Measurements from ENCODE around the gene ECE2.
"Not testable (repeated sequence)": the region's sequence is repeated elsewhere in the genome, so short reads cannot be mapped to it uniquely, and the experiment has no call there.

The ECE2 gene

GRCh38 chr3:184338511-184338945, 62.7 kb downstream of the ECE2 start:
- DNase-seq (ENCODE audit: low read depth): peak; percentile 91
- H3K4me3 ChIP-seq (ENCODE audit: control insufficient read depth, low read depth, low read length): peak overlapping the region; percentile 50

GRCh38 chr3:184339001-184339400, 63.2 kb downstream of the ECE2 start:
- DNase-seq (ENCODE audit: low read depth): no peak
- H3K4me3 ChIP-seq (ENCODE audit: control insufficient read depth, low read depth, low read length): peak overlapping the region; percentile 50
- TF ChIP-seq CTCF (conservative IDR thresholded peaks at IDR 0.05; ENCODE audit: control insufficient read depth, insufficient read depth, low read depth, low read length): no peak

More at GRCh38 chr3:184338511-184338945, 62.7 kb downstream of the ECE2 start:
- no peak for TF ChIP-seq CTCF (conservative IDR thresholded peaks at IDR 0.05; ENCODE audit: control insufficient read depth, insufficient read depth, low read depth, low read length)

- not testable (repeated sequence) for DNase-seq (ENCODE audit: low read depth); H3K4me3 ChIP-seq (ENCODE audit: control insufficient read depth, low read depth, low read length)
These were observed 63.8 kb downstream of the ECE2 start for GRCh38 chr3:184339451-184340135.

GRCh38 chr3:184341925-184342324, 66.1 kb downstream of the ECE2 start:
- TF ChIP-seq CTCF (conservative IDR thresholded peaks at IDR 0.05; ENCODE audit: control insufficient read depth, insufficient read depth, low read depth, low read length): no peak
- no peak overlapping the region for H3K4me3 ChIP-seq (ENCODE audit: control insufficient read depth, low read depth, low read length)
- no peak for DNase-seq (ENCODE audit: low read depth)
